GM10266 (cell line): ENCODE measurements around the gene ROR2.

Experiments used
- DNase-seq: peaks from one replicate; pipeline ENCODE4 v3.0.0; 2012; ENCODE audit errors: extremely low spot score
- CTCF ChIP-seq: IDR thresholded peaks from 2 replicates; pipeline ENCODE4 v1.5.1; 2012; ENCODE audit warnings: mild to moderate bottlenecking, low read depth; ENCODE audit not compliant: control insufficient read depth, insufficient read depth; ENCODE audit errors: missing control alignments

Gene ROR2

DNA sequence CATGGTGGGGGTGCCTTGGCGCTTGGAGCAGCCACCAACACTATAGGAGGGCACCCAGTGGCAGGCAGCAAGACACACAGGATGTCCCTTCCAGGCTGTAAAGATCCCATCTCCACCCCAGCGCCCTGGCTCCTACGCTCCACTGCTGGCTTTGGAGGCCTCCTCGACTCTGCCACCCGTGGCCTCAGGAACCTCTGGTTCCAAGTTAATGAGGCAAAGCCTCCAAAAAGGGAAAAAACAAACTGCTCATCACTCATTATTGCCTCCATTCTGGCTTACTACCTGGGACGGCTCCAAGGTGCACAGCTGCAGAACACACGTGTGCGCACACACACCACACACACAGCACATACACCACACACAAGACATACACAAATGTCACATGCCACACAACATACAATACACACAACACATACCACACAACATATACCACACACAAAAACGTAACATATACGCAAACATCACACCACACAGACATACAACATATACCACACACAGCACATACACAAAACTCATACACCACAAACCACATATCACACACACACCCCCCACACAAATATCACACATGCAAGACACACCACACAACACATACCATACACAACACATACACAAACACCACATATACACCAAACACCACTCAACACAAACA, 45.3 kb downstream of the ROR2 start:
- DNase-seq: no peak
- TF ChIP-seq CTCF: no peak

DNA sequence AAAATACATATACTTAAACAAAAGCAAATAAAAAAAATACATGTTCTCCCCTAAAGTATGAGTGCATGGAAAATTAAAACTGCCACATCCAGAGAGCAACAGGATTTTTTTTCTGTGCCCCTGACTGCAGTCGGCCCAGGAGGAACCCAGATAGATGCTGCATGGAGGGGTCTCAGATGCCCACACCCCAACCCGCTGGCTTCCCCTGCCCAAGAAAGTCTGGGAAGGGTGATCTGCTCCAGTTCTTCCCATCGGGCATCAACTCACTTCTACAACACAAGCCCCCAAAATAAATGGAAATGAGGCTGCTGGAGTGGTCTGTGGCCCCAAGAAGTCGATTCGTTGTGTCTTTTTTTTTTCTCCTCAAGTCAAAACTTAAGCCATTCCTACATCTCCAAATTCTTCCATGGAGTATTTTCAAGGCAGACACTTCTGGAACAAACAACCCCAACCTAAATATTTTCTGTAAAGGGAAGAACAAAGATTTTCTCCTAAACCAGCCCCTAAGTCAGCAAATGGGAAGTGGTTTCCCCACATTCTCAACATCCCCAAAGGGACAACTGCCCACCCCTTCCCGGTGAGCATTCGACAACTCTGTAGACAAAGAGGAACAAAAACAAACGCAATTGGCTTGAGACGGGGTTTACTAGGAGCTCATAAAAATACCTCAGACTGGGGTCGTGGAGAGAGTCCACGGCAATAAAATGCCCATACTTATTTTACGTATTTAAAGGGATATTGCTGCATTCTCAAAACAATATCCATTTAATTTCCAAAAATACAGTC, 46.7 kb downstream of the ROR2 start:
- DNase-seq: no peak
- no peak for TF ChIP-seq CTCF

DNA sequence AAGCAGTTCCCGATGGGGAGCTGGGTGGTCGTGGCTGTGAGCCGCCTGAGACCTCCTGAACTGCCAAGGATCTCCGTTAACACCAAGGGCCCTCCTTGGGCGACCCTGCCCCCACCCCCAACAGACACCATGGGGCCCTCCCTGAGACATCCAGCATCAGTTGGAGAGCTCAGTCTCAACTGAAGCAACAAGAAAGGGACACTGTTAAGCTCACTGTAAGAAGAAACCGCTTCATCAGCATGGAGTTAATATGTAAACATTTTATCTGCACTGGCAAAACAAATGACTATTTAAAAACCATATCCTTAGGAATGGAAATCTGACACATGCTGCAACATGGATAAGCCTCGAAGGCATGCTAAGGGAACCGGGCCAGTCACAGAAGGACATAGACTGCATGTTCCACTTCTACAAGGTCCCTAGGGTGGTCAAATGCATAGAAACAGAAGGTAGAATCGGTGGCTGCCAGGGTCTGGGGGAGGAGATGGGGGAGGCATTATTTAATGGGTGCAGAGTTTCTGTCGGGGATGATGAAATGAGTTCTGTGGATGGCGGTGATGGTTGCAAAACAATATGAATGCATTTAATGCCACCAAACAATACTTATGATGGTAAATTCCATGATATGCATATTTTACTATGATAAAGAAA, 47.4 kb downstream of the ROR2 start:
- no peak for DNase-seq
- TF ChIP-seq CTCF: no peak

- DNase-seq: no peak
- TF ChIP-seq CTCF: no peak
Observed at GRCh38 chr9:91900797-91901177, 49.2 kb downstream of the ROR2 start.

GRCh38 chr9:91900055-91900796, 49.8 kb downstream of the ROR2 start:
- DNase-seq: no peak

GRCh38 chr9:91899594-91899993, 50.4 kb downstream of the ROR2 start:
- no peak for DNase-seq
- no peak for TF ChIP-seq CTCF

More at GRCh38 chr9:91900055-91900796, 49.8 kb downstream of the ROR2 start:
- TF ChIP-seq CTCF: no peak
